Neuronal stem cell (in vitro differentiated cells): ENCODE measurements around the gene AGK.

Experiments used
- DNase-seq: peaks from one replicate; pipeline ENCODE4 v3.0.0-alpha.2; 2013; ENCODE audit warnings: low spot score
- H2AFZ ChIP-seq: one replicate; pipeline ENCODE4 v1.6.1; 2013; ENCODE audit warnings: mild to moderate bottlenecking, low read length, inconsistent platforms
- H2AK5ac ChIP-seq: 2 replicates; pipeline ENCODE4 v1.6.1; 2013; ENCODE audit warnings: low read depth, mild to moderate bottlenecking, inconsistent platforms, low read length, moderate library complexity, mixed read lengths
- H2BK120ac ChIP-seq: 2 replicates; pipeline ENCODE4 v1.6.1; 2013; ENCODE audit warnings: low read depth, mild to moderate bottlenecking, inconsistent platforms, low read length, moderate library complexity, mixed read lengths
- H2BK12ac ChIP-seq: one replicate; pipeline ENCODE4 v1.6.1; 2013; ENCODE audit warnings: low read length, inconsistent platforms
- H2BK15ac ChIP-seq: 2 replicates; pipeline ENCODE4 v1.6.1; 2013; ENCODE audit warnings: mild to moderate bottlenecking, low read length, inconsistent platforms, mixed read lengths
- H2BK5ac ChIP-seq: one replicate; pipeline ENCODE4 v1.6.1; 2013; ENCODE audit warnings: inconsistent platforms, mild to moderate bottlenecking, low read length, moderate library complexity
- H3K14ac ChIP-seq: one replicate; pipeline ENCODE4 v1.6.1; 2013; ENCODE audit warnings: low read length, inconsistent platforms
- H3K18ac ChIP-seq: 2 replicates; pipeline ENCODE4 v1.6.1; 2013; ENCODE audit warnings: low read length, inconsistent platforms
- H3K23ac ChIP-seq: 2 replicates; pipeline ENCODE4 v1.6.1; 2013; ENCODE audit warnings: low read depth, mild to moderate bottlenecking, mixed read lengths, low read length, inconsistent platforms; ENCODE audit not compliant: poor library complexity
- H3K27ac ChIP-seq: replicated peaks from 3 replicates; pipeline ENCODE4 v1.5.1; 2013; ENCODE audit warnings: low read length, inconsistent platforms
- H3K27me3 ChIP-seq, 3 experiments: 2 replicates each; pipeline ENCODE4 v1.6.1; 2013; ENCODE audit warnings: low read length in 3 of 3, mild to moderate bottlenecking in 2 of 3, inconsistent platforms in 1 of 3, low read depth in 1 of 3, mixed read lengths in 1 of 3, moderate library complexity in 1 of 3; ENCODE audit not compliant: control insufficient read depth in 3 of 3, insufficient read depth in 3 of 3
- H3K36me3 ChIP-seq, 2 donors: replicated peaks in 1 of 2; 2 replicates each; pipeline ENCODE4 v1.6.1; 2013; ENCODE audit warnings: low read length in 2 of 2; ENCODE audit not compliant: control insufficient read depth in 2 of 2, insufficient read depth in 2 of 2
- H3K4ac ChIP-seq: 2 replicates; pipeline ENCODE4 v1.6.1; 2013; ENCODE audit warnings: inconsistent platforms, mild to moderate bottlenecking, low read length, moderate library complexity
- H3K4me1 ChIP-seq, 2 donors: 1 replicate in 1 of 2; 2 replicates in 1 of 2; pipeline ENCODE4 v1.6.1; 2013; ENCODE audit warnings: low read length in 2 of 2, low read depth in 1 of 2; ENCODE audit not compliant: control insufficient read depth in 2 of 2, insufficient read depth in 1 of 2
- H3K4me2 ChIP-seq: one replicate; pipeline ENCODE4 v1.6.1; 2013; ENCODE audit warnings: mild to moderate bottlenecking, low read length, inconsistent platforms; ENCODE audit not compliant: insufficient read depth, poor library complexity, severe bottlenecking
- H3K4me3 ChIP-seq, 2 donors: 2 replicates each; pipeline ENCODE4 v1.5.1; 2013; ENCODE audit warnings: low read length in 2 of 2, mild to moderate bottlenecking in 2 of 2, inconsistent platforms in 1 of 2, moderate library complexity in 1 of 2
- H3K79me1 ChIP-seq: one replicate; pipeline ENCODE4 v1.6.1; 2013; ENCODE audit warnings: low read depth, mild to moderate bottlenecking, inconsistent platforms, low read length, moderate library complexity
- H3K9ac ChIP-seq: one replicate; pipeline ENCODE4 v1.6.1; 2013; ENCODE audit warnings: mild to moderate bottlenecking, low read depth, low read length, inconsistent platforms; ENCODE audit not compliant: poor library complexity
- H3K9me3 ChIP-seq, 2 donors: replicated peaks in 1 of 2; 2 replicates each; pipeline versions ENCODE3 to v1.6.1; 2013; ENCODE audit warnings: low read length in 2 of 2, mild to moderate bottlenecking in 2 of 2, inconsistent platforms in 1 of 2, low read depth in 1 of 2, mixed read lengths in 1 of 2, moderate library complexity in 1 of 2; ENCODE audit not compliant: control insufficient read depth in 2 of 2, insufficient read depth in 1 of 2
- H4K8ac ChIP-seq: one replicate; pipeline ENCODE4 v1.6.1; 2013; ENCODE audit warnings: low read depth, mild to moderate bottlenecking, inconsistent platforms, low read length, moderate library complexity
- H4K91ac ChIP-seq: one replicate; pipeline ENCODE4 v1.6.1; 2013; ENCODE audit warnings: low read length, low read depth, mild to moderate bottlenecking, inconsistent platforms; ENCODE audit not compliant: poor library complexity
- WGBS, 2 donors: extraction: QIAGEN DNeasy Blood & Tissue Kit; methylation state at CpG; one replicate each; pipeline ENCODE4 v1.1.7; 2013; ENCODE audit warnings: missing lambda C conversion rate in 2 of 2, mixed read lengths in 1 of 2; ENCODE audit not compliant: insufficient read length in 2 of 2, insufficient replicate concordance in 1 of 2; ENCODE audit errors: extremely low coverage in 2 of 2; 5-methylcytosine and 5-hydroxymethylcytosine counted together

AGK gene

GRCh38 chr7:141704741-141705140 is 153.5 kb downstream of the AGK start:
- Histone ChIP-seq H3K9me3 (no peaks in the 10 kb centered on the region), H3K36me3 (no peaks in the 10 kb centered on the region), H3K27ac (no peak overlapping the region), H2AFZ (peak overlapping the region; percentile 33), H2BK15ac (no peak overlapping the region), H3K23ac (no peak overlapping the region), H3K4me2 (no peak overlapping the region), H3K14ac (no peak overlapping the region), H3K27me3 (peaks cover 0 to 15% (median 8%) of the 10 kb centered on the region in 3 experiments), H3K18ac (no peak overlapping the region), H4K91ac (no peak overlapping the region), H3K79me1 (no peaks in the 10 kb centered on the region), H2BK12ac (no peak overlapping the region), H2BK5ac (no peak overlapping the region), H3K9ac (no peak overlapping the region), H4K8ac (no peak overlapping the region), H3K4me1 (peaks cover 10 to 11% of the 10 kb centered on the region in 2 donors), H3K4me3 (no peak overlapping the region), H2BK120ac (no peak overlapping the region), H3K4ac (no peak overlapping the region), H2AK5ac (no peak overlapping the region)
- no CpG with 5 or more reads among the region's 5 CpGs for WGBS, 2 donors
- DNase-seq, result no peak
